ENCODE measurements around the gene PNPLA3.

The PNPLA3 gene

DNA sequence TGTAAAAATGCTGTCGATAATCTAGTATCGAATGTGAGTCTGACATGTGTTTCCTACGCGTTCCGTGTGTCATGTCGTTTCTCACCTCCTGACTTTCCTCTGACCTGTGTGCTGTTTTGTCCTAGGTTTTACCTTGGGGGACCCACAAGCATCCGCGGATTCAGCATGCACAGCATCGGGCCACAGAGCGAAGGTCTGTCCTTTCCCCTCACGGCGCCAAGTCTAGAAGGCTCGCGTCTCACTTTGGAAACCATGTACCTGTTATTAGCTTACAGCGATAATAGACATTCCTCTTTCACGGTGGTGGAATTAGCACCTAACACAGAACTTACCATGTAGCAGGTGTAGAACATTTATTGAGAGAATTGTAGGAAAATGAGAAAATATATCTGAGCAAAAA lies 60.2 kb downstream of the PNPLA3 start:
- no peaks in the 10 kb centered on the region for H3K4me1 ChIP-seq (ENCODE audit: insufficient read depth, low read length)
- no peaks in the 10 kb centered on the region for H3K27me3 ChIP-seq (ENCODE audit: insufficient read depth, low read length)
- no peak overlapping the region for H3K27ac ChIP-seq (ENCODE audit: low read depth, low read length)
- 97% methylated on average over 16 of the region's 16 CpGs for WGBS
- H3K4me3 ChIP-seq (ENCODE audit: low read length) = no peak overlapping the region
- no peaks in the 10 kb centered on the region for H3K9me3 ChIP-seq (ENCODE audit: insufficient read depth, low read depth, low read length)
- peaks cover 86% of the 10 kb centered on the region for H3K36me3 ChIP-seq (ENCODE audit: insufficient read depth, low read length)
- H3K9ac ChIP-seq (ENCODE audit: low read depth, low read length) = no peak overlapping the region

DNA sequence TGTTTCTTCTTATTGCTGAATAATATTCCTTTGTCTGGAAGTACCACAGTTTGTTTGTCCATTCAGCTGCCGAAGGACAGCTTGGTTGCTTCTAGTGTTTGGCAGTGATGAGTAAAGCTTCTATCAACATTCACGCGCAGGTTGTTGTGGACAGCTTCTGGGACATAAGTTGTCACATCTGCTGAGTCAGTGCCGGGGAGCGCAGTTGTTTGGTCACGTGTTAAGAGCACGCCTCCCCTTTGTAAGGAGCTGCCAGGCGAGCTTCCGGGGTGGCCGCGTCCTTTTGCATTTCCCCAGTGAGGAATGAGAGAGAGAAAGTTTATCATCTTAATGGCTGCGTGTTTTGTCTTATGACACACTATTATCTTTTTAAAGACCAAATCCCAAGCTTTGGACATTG lies 61.9 kb downstream of the PNPLA3 start:
- Histone ChIP-seq H3K36me3 (ENCODE audit: insufficient read depth, low read length) (peaks cover 87% of the 10 kb centered on the region), H3K9me3 (ENCODE audit: insufficient read depth, low read depth, low read length) (no peaks in the 10 kb centered on the region), H3K27ac (ENCODE audit: low read depth, low read length) (no peak overlapping the region), H3K4me3 (ENCODE audit: low read length) (no peak overlapping the region), H3K4me1 (ENCODE audit: insufficient read depth, low read length) (no peaks in the 10 kb centered on the region), H3K9ac (ENCODE audit: low read depth, low read length) (no peak overlapping the region), H3K27me3 (ENCODE audit: insufficient read depth, low read length) (no peaks in the 10 kb centered on the region)
- 78% methylated on average over 8 of the region's 12 CpGs for WGBS

DNA sequence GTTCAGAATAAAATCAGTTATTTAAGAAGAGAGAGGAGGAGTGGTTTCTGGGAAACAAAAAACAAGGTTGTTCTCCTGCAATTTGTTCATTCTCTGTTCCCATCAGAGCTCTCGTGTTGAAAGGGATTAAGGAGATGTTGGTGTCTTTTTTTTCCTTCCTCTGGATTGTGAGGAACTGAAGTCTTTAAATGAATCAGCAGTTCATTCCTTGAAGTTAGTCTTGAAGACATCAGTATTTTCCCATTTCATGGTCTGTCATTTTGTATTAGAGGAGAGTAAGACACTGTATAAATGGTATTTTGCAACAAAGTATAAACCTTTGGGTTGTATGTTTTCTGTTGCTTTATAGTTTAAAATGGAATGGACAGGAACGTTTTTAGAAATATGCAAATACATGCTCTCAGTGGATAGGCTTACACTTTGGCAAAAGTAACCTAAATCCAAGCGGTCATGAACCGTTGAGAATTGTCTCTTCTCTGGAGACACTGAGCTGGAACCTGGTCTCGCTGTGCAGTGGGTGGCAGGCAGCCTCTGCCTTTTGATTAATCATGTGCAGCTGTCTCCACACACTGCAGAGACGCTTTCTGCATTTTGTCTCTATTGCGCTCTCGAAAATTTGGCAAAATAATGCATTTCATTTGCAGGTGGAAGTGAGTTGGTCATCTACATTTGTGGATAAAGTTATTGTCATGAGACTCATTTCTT lies 64.7 kb downstream of the PNPLA3 start:
- WGBS = 92% methylated on average over 8 of the region's 8 CpGs
- peaks cover 84% of the 10 kb centered on the region for H3K36me3 ChIP-seq (ENCODE audit: insufficient read depth, low read length)

DNA sequence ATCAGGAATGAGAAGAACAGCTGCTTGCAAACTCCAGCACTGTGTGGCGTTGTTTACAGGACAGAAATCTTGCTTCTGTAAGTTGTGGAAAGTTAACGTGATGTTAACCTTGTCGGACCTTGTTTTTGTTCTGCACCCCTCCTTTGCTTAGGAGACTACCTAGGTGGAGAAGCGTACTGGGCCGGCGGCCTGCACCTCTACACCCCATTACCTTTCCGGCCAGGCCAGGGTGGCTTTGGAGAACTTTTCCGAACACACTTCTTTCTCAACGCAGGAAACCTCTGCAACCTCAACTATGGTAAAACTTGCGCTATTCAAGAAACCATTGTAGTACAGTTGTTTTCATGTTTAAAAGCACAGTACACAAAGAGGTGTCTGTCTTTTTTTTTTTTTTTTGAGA lies 65.4 kb downstream of the PNPLA3 start:
- H3K9ac ChIP-seq (ENCODE audit: low read depth, low read length) = no peak overlapping the region
- 93% methylated on average over 10 of the region's 10 CpGs for WGBS
- no peaks in the 10 kb centered on the region for H3K4me1 ChIP-seq (ENCODE audit: insufficient read depth, low read length)
- H3K9me3 ChIP-seq (ENCODE audit: insufficient read depth, low read depth, low read length) = no peaks in the 10 kb centered on the region
- no peaks in the 10 kb centered on the region for H3K27me3 ChIP-seq (ENCODE audit: insufficient read depth, low read length)
- peaks cover 85% of the 10 kb centered on the region for H3K36me3 ChIP-seq (ENCODE audit: insufficient read depth, low read length)
- no peak overlapping the region for H3K4me3 ChIP-seq (ENCODE audit: low read length)
- H3K27ac ChIP-seq (ENCODE audit: low read depth, low read length) = no peak overlapping the region

More for the DNA sequence above, 64.7 kb downstream of the PNPLA3 start:
- no peak overlapping the region for H3K27ac ChIP-seq (ENCODE audit: low read depth, low read length)
- no peaks in the 10 kb centered on the region for H3K4me1 ChIP-seq (ENCODE audit: insufficient read depth, low read length)
- no peak overlapping the region for H3K4me3 ChIP-seq (ENCODE audit: low read length)
- H3K9ac ChIP-seq (ENCODE audit: low read depth, low read length) = no peak overlapping the region
- H3K9me3 ChIP-seq (ENCODE audit: insufficient read depth, low read depth, low read length) = no peaks in the 10 kb centered on the region
- H3K27me3 ChIP-seq (ENCODE audit: insufficient read depth, low read length) = no peaks in the 10 kb centered on the region

DNA sequence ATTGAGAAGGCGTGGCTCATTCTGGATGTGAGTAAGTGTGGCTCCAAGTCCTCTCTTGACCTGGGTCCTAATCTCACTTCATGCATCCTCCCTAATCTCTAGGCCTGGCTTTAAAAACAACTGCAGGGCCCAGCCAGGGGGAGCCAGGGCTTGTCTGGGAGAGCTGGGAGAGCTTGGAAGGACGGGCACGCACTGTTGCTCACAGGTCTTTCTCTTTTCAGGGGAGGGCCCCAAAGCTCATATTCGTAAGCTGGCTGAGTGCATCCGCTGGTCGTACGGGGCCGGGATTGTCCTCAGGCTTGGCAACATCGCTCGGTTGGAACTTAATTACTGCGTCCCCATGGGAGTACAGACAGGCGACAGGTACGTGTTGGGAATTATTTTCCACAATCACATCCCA lies 66.4 kb downstream of the PNPLA3 start:
- Histone ChIP-seq H3K4me1 (ENCODE audit: insufficient read depth, low read length) (no peaks in the 10 kb centered on the region), H3K36me3 (ENCODE audit: insufficient read depth, low read length) (peaks cover 89% of the 10 kb centered on the region), H3K27ac (ENCODE audit: low read depth, low read length) (no peak overlapping the region), H3K27me3 (ENCODE audit: insufficient read depth, low read length) (no peaks in the 10 kb centered on the region), H3K9ac (ENCODE audit: low read depth, low read length) (no peak overlapping the region), H3K9me3 (ENCODE audit: insufficient read depth, low read depth, low read length) (no peaks in the 10 kb centered on the region), H3K4me3 (ENCODE audit: low read length) (no peak overlapping the region)
- WGBS = 91% methylated on average over 13 of the region's 13 CpGs

DNA sequence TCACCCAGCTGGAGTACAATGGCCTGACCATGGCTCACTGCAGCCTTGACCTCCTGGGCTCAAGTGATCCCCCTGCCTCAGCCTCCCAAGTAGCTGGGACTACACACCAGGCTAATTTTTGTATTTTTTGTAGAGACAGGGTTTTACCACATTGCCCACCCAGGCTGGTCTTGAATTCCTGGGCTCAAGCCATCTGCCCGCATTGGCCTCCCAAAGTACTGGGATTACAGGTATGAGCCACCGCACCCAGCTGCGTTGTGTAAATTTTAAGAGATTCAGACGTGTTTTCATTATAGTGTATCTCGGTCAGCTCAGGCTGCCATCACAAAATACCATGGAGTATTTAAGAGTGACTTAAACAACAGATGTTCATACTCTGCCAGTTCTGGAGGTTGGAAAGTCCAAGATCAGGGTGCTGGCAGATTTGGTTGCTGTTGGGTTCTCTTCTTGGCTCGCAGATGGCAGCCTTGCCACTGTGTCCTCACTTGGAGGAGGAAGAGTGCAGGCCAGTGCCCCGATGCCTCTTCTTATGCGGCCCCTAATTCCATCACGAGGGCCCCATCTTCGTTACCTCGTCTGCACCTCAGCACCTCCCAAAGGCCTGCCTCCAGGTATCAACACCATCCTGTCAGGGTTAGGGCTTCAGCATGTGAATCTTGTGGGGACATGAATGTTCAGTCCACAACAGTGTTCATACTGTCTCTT lies 67.9 kb downstream of the PNPLA3 start:
- no peak overlapping the region for H3K27ac ChIP-seq (ENCODE audit: low read depth, low read length)
- H3K36me3 ChIP-seq (ENCODE audit: insufficient read depth, low read length) = peaks cover 89% of the 10 kb centered on the region
- no peaks in the 10 kb centered on the region for H3K9me3 ChIP-seq (ENCODE audit: insufficient read depth, low read depth, low read length)
- no peaks in the 10 kb centered on the region for H3K4me1 ChIP-seq (ENCODE audit: insufficient read depth, low read length)
- H3K27me3 ChIP-seq (ENCODE audit: insufficient read depth, low read length) = no peaks in the 10 kb centered on the region
- 93% methylated on average over 11 of the region's 11 CpGs for WGBS
- no peak overlapping the region for H3K9ac ChIP-seq (ENCODE audit: low read depth, low read length)
- no peak overlapping the region for H3K4me3 ChIP-seq (ENCODE audit: low read length)

DNA sequence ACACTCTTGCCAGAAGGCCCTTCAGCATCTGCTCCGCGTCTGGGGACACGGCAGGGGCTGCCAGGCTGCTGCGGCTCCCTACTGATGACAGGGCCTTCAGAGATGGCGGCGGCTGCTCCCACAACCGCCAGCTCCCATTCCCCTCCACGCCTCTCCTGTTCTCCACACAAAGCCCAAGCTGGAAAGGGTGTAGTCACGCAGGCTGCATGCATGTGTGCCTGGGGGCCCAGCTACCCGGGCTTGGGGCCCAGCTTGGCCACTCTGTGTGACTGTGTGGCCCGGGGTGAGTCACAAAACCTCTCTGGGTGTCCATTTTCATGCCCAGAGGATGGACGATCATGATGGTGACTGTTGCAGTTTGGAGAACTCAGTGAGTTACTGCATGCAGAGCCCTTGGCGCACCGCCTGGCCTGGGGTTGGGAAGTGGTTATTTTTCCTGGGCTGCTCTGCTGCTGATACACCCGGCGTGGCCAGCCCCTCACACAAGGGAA lies 68.8 kb downstream of the PNPLA3 start:
- 92% methylated on average over 14 of the region's 16 CpGs for WGBS
- H3K36me3 ChIP-seq (ENCODE audit: insufficient read depth, low read length) = peaks cover 91% of the 10 kb centered on the region
- peaks cover 6% of the 10 kb centered on the region; the same call in 1 of the 2 replicates for H3K4me1 ChIP-seq (ENCODE audit: insufficient read depth, low read length)
- no peak overlapping the region for H3K4me3 ChIP-seq (ENCODE audit: low read length)
- no peaks in the 10 kb centered on the region for H3K27me3 ChIP-seq (ENCODE audit: insufficient read depth, low read length)
- no peak overlapping the region for H3K9ac ChIP-seq (ENCODE audit: low read depth, low read length)
- H3K27ac ChIP-seq (ENCODE audit: low read depth, low read length) = no peak overlapping the region
- H3K9me3 ChIP-seq (ENCODE audit: insufficient read depth, low read depth, low read length) = no peaks in the 10 kb centered on the region

DNA sequence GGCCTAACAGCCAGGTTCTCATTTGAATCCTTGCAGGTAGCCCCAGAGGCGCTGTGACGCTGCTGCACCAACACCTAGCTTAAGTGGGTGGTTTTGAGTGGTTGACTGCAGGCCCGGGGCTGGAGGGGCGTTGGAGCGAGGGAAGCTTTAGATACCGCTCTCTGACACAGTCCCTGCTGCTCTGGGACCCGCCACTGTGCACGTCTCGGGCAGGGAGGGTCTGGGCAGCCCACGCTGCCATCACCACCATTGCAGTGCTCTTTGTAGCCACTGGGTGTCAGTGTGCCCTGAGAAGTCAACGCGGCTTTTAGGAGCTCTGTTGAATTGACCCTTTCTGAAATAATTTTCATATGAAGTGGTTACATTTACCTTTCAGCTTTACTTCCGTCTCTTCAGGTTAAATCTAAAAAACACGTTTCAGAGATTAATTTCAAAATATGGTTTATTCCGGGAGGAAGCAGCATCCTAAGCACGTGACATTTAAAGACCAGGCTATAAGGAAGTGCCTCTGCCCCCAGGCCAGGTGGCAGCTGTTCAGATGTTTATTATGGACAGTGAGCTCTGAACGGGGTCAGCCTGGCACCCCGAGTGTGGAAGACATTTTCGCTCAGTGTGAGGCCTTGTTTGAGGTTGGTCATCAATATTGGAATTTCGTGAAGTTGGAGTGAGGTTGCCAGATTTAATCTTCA lies 69.6 kb downstream of the PNPLA3 start:
- Histone ChIP-seq H3K27ac (ENCODE audit: low read depth, low read length) (no peak overlapping the region), H3K4me1 (ENCODE audit: insufficient read depth, low read length) (peaks cover 6% of the 10 kb centered on the region; the same call in 1 of the 2 replicates), H3K9me3 (ENCODE audit: insufficient read depth, low read depth, low read length) (no peaks in the 10 kb centered on the region), H3K27me3 (ENCODE audit: insufficient read depth, low read length) (no peaks in the 10 kb centered on the region), H3K9ac (ENCODE audit: low read depth, low read length) (no peak overlapping the region), H3K4me3 (ENCODE audit: low read length) (no peak overlapping the region), H3K36me3 (ENCODE audit: insufficient read depth, low read length) (peaks cover 89% of the 10 kb centered on the region)
- WGBS = 54% methylated on average over 18 of the region's 20 CpGs

DNA sequence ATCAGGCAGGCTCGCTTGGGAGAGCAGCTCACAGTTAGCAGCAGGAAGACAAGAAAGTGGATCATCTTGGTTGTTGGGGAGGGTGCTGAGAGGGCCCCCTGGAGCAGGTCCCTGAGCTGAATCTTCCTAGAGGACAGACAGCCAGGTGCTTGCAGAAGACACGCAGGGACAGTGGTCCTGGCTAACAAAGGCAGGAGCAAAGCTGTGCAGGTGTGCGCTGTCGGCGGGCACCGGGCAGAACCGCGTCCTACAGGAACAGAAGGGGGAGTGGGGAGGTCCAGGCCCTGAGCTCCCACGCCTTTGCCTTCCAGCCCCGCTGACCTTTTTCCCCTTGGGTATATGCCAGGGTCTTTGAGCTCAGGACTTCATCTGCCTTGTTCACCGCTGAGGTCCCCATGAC lies 70.4 kb downstream of the PNPLA3 start:
- Histone ChIP-seq H3K9me3 (ENCODE audit: insufficient read depth, low read depth, low read length) (no peaks in the 10 kb centered on the region), H3K4me1 (ENCODE audit: insufficient read depth, low read length) (peaks cover 6% of the 10 kb centered on the region; the same call in 1 of the 2 replicates), H3K27me3 (ENCODE audit: insufficient read depth, low read length) (no peaks in the 10 kb centered on the region), H3K4me3 (ENCODE audit: low read length) (no peak overlapping the region), H3K9ac (ENCODE audit: low read depth, low read length) (no peak overlapping the region), H3K36me3 (ENCODE audit: insufficient read depth, low read length) (peaks cover 89% of the 10 kb centered on the region), H3K27ac (ENCODE audit: low read depth, low read length) (no peak overlapping the region)
- WGBS = 95% methylated on average over 11 of the region's 11 CpGs

DNA sequence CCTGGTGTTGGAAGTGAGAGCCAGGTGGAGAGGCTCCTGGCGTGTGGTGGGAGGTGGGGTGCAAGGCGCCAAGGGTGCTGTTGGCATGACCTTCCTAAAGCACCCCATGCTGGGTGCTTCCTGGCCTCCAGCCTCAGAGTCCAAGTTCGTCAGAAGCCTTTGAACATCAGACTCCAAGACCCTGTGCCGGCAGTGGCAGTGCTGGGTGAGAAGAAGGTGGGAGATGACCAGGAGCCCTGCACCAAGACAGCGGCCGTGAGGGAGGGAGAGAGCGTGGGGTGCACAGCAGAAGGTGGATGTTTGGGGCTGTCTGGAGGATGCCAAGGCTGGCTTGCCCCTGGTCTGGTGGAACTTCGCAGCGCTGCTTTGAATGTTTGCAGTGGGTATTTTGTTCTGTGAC lies 70.8 kb downstream of the PNPLA3 start:
- Histone ChIP-seq H3K4me3 (ENCODE audit: low read length) (no peak overlapping the region), H3K9me3 (ENCODE audit: insufficient read depth, low read depth, low read length) (no peaks in the 10 kb centered on the region), H3K27ac (ENCODE audit: low read depth, low read length) (no peak overlapping the region), H3K27me3 (ENCODE audit: insufficient read depth, low read length) (no peaks in the 10 kb centered on the region), H3K36me3 (ENCODE audit: insufficient read depth, low read length) (peaks cover 90% of the 10 kb centered on the region), H3K4me1 (ENCODE audit: insufficient read depth, low read length) (peaks cover 6% of the 10 kb centered on the region; the same call in 1 of the 2 replicates), H3K9ac (ENCODE audit: low read depth, low read length) (no peak overlapping the region)
- 91% methylated on average over 9 of the region's 9 CpGs for WGBS

DNA sequence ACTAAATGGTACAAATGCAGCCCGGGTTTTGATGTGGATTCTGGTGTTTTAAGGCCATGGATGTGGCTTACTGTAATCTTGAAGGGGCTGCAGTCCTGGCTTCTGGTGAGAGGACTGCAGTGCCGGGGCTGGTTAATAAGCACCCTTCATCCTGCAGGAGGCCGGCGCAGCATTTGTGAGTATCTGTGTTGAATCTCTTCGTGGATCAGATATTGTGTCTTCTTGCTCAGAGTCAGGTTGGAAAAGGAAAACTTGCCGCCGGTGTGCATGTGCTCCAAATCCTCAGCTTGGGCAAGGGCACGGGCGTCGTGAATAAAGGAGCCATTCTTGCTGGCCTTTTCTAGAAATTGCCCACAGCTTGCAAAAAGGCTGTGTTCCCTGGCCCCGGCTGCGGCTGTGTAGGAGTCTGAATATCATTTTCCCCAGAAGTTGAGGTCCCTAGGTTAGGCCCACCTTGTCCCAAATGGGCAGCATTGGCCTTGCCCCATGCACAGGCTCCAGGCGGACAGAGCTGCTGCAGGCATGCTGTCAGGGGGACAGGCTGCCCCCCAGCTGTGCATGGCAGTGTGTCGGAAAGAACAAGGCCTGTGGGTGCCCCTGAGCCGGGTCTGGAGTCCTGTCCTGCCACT lies 71.6 kb downstream of the PNPLA3 start:
- Histone ChIP-seq H3K27ac (ENCODE audit: low read depth, low read length) (no peak overlapping the region), H3K4me3 (ENCODE audit: low read length) (no peak overlapping the region), H3K9me3 (ENCODE audit: insufficient read depth, low read depth, low read length) (no peaks in the 10 kb centered on the region), H3K27me3 (ENCODE audit: insufficient read depth, low read length) (no peaks in the 10 kb centered on the region), H3K9ac (ENCODE audit: low read depth, low read length) (no peak overlapping the region), H3K36me3 (ENCODE audit: insufficient read depth, low read length) (peaks cover 85% of the 10 kb centered on the region), H3K4me1 (ENCODE audit: insufficient read depth, low read length) (peaks cover 6% of the 10 kb centered on the region; the same call in 1 of the 2 replicates)
- 94% methylated on average over 15 of the region's 15 CpGs for WGBS
